Lower leg skin (tissue), 4 donors: Measurements from ENCODE around the gene PRR33. TPM values are rescaled to one million over a fixed set of nuclear protein-coding genes. Genes with fewer than 3 reads are reported as not detected.

Experiments used
- DNase-seq, 2 donors: peaks; one replicate each; pipeline ENCODE4 v3.0.0-alpha.2; 2019; ENCODE audit warnings: low spot score in 2 of 2
- H3K4me3 ChIP-seq: fragments of 200-600 bp; sonication (generic); 2 replicates; pipeline ENCODE4 v1.5.1; 2017; ENCODE audit warnings: mild to moderate bottlenecking, low read depth; ENCODE audit not compliant: poor library complexity, severe bottlenecking
- CTCF ChIP-seq, 3 donors: fragments of 450-650 bp; IDR thresholded peaks; one replicate each; pipeline ENCODE4 v1.5.1; 2016; ENCODE audit warnings: antibody characterized with exemption in 3 of 3, mild to moderate bottlenecking in 3 of 3, moderate library complexity in 2 of 3
- POLR2A ChIP-seq, 2 donors: fragments of 450-650 bp; IDR thresholded peaks; one replicate each; pipeline ENCODE4 v1.6.1; 2016 to 2017; ENCODE audit warnings: antibody characterized with exemption in 2 of 2, mild to moderate bottlenecking in 1 of 2, moderate library complexity in 1 of 2
- WGBS, 2 donors: methylation state at CpG; one replicate each; pipeline ENCODE4 v1.1.5; 2018; 5-methylcytosine and 5-hydroxymethylcytosine counted together
- intact Hi-C: fragments of 100-400 bp; cut with DNase I; formaldehyde crosslinking; loops from one replicate; pipeline ENCODE4 v1.15.0; 2023; ENCODE audit warnings: low total_unique reads
- total RNA-seq, 4 donors: library from RNA; depleted of rRNA; stranded (reverse); fragments of >200 nt; gene quantifications; one replicate each; pipeline ENCODE4 v1.1.0, GENCODE V29; 2016

PRR33 gene
- total RNA-seq, 4 donors from 2014 or later: not detected

GRCh38 chr11:1929621-1930461, 38.1 kb upstream of the PRR33 start:
- intact Hi-C loops: no loop called here
- TF ChIP-seq POLR2A (IDR thresholded peaks at IDR 0.05) (no peak), CTCF (IDR thresholded peaks at IDR 0.05) (no peak)
- 88 to 91% methylated on average over 25 of the region's 25 CpGs for WGBS, 2 donors
- no peak overlapping the region for H3K4me3 ChIP-seq
- DNase-seq: no peak

GRCh38 chr11:1928891-1929541, 37.3 kb upstream of the PRR33 start:
- no peak overlapping the region for H3K4me3 ChIP-seq
- intact Hi-C loops: no loop called here
- no peak for DNase-seq
- WGBS, 2 donors: 89 to 93% methylated on average over 27 to 28 of the region's 35 CpGs
- TF ChIP-seq CTCF (IDR thresholded peaks at IDR 0.05): no peak

DNA sequence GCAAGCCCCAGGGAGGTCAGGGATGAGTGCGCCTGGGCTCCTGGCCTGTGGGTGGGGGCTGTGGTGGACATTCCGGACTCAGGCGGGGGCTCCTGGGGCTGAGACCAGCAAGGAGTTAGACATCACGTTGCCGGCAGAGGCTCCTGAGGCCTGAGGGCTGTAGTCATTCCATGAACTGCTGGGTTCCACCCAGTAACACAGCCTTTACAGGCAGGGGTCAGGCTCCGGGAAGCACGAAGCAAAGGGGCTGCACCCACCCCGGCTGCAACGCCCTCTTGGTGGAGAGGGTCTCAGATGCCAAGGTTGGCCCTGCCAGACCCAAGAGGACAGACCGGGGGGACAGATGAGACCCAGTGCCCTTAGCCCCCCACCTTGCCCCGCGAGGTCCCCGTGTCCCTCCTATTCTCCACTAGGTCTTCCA, 36.8 kb upstream of the PRR33 start:
- TF ChIP-seq CTCF (IDR thresholded peaks at IDR 0.05) (no peak), POLR2A (IDR thresholded peaks at IDR 0.05) (no peak)
- intact Hi-C loops: no loop called here
- no peak for DNase-seq
- WGBS, 2 donors: 80 to 90% methylated on average over 13 of the region's 13 CpGs
- no peak overlapping the region for H3K4me3 ChIP-seq

- 87 to 92% methylated on average over 13 to 20 of the region's 20 CpGs for WGBS, 2 donors
Measured at GRCh38 chr11:1927848-1928469, 36.3 kb upstream of the PRR33 start.

More at GRCh38 chr11:1927848-1928469, 36.3 kb upstream of the PRR33 start:
- no peak for TF ChIP-seq CTCF (IDR thresholded peaks at IDR 0.05)
- intact Hi-C loops: no loop called here
- H3K4me3 ChIP-seq: no peak overlapping the region
- no peak for DNase-seq
